BE2C (cell line): ENCODE results near the gene TMEM120B.
"Not testable (repeated sequence)": the region's sequence is repeated elsewhere in the genome, so short reads cannot be mapped to it uniquely, and the experiment has no call there.

Experiments
- DNase-seq: peaks from one replicate; pipeline ENCODE4 v3.0.0-alpha.2; 2020
- H3K27me3 ChIP-seq: fragments of 250-450 bp; sonication (Bioruptor Pico); 2 replicates; pipeline ENCODE4 v1.5.1; 2020; ENCODE audit warnings: mild to moderate bottlenecking
- H3K36me3 ChIP-seq: fragments of 250-450 bp; sonication (Bioruptor Pico); 2 replicates; pipeline ENCODE4 v1.5.1; 2020; ENCODE audit warnings: mild to moderate bottlenecking
- H3K4me1 ChIP-seq: fragments of 250-450 bp; sonication (Bioruptor Pico); 2 replicates; pipeline ENCODE4 v1.5.1; 2020
- H3K4me3 ChIP-seq: 2 replicates; pipeline ENCODE4 v1.5.1; 2011; ENCODE audit warnings: low read depth, low read length
- H3K9me3 ChIP-seq: fragments of 250-450 bp; sonication (Bioruptor Pico); 2 replicates; pipeline ENCODE4 v1.5.1; 2020
- TF ChIP-seq, protein P1 (sequence below): IDR thresholded peaks from 2 replicates; pipeline ENCODE4 v1.5.1; 2012; ENCODE audit warnings: mild to moderate bottlenecking, low read depth, low read length

Gene TMEM120B

DNA sequence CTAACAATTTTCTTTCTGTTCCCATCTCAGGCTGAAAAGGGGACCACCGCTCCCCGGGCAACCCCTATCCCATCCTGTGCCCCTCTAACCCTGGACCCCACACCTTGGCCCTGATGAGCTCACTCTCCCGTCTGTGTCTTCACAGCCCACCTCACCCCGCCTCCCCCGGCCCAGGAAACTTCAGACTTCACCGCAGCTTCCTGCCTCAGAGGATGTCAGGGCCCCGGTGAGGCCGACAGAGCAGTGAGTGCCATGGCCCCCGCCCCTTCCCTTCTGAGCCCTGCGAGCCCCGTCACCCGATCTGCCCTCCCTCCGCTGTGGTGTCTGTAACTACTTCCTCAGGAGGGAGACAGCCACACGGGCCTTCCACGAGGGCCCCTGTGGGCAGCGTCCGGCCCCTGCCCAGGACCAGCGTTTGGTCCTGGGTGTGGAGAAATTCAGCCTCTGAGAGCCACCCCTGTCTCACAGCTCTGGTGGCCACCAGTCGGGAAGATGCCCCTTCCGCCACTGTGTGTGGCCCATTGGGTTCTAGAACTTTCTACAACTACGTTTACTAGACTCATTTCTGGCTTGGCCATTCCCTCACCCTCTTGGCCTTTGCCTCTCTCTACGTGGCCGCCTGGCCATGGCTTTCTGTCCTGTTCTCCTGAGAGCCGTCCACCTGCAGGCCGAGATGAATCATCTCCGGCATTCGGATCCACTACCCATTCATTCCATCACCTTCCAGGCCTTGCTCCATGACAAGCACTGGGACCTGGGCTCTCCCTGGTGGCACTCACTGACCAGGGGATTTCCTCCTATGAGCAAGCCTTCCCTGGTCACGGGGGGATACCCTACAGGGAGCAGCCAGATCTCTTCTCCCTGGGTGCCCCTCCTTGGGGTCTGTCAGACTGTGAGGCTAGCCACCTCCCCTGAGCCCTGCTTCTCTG lies 77.5 kb downstream of the TMEM120B start:
- H3K27me3 ChIP-seq: no peaks in the 10 kb centered on the region
- peaks cover 1% of the 10 kb centered on the region for H3K4me1 ChIP-seq
- DNase-seq: peak; percentile 7
- TF ChIP-seq, protein P1, sequence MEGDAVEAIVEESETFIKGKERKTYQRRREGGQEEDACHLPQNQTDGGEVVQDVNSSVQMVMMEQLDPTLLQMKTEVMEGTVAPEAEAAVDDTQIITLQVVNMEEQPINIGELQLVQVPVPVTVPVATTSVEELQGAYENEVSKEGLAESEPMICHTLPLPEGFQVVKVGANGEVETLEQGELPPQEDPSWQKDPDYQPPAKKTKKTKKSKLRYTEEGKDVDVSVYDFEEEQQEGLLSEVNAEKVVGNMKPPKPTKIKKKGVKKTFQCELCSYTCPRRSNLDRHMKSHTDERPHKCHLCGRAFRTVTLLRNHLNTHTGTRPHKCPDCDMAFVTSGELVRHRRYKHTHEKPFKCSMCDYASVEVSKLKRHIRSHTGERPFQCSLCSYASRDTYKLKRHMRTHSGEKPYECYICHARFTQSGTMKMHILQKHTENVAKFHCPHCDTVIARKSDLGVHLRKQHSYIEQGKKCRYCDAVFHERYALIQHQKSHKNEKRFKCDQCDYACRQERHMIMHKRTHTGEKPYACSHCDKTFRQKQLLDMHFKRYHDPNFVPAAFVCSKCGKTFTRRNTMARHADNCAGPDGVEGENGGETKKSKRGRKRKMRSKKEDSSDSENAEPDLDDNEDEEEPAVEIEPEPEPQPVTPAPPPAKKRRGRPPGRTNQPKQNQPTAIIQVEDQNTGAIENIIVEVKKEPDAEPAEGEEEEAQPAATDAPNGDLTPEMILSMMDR: no peak
- H3K36me3 ChIP-seq: no peaks in the 10 kb centered on the region
- H3K9me3 ChIP-seq: no peaks in the 10 kb centered on the region
- H3K4me3 ChIP-seq: no peak overlapping the region

DNA sequence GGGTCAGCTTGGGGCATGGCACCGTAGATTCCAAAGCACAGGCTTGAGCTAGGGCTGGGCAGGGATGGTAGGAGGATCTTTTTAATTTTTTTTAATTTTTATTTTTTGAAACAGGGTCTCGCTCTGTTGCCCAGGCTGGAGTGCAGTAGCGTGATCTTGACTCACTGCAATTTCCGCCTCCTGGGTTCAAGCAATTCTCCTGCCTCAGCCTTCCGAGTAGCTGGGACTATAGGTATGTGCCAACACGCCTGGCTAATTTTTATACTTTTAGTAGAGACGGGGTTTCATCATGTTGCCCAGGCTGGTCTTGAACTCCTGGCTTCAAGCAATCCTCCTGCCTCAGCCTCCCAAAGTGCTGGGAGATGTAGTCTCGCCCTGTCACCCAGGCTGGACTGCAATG lies 78.2 kb downstream of the TMEM120B start:
- not testable (repeated sequence) for H3K4me3 ChIP-seq, H3K36me3 ChIP-seq, H3K27me3 ChIP-seq, H3K9me3 ChIP-seq, H3K4me1 ChIP-seq, DNase-seq

DNA sequence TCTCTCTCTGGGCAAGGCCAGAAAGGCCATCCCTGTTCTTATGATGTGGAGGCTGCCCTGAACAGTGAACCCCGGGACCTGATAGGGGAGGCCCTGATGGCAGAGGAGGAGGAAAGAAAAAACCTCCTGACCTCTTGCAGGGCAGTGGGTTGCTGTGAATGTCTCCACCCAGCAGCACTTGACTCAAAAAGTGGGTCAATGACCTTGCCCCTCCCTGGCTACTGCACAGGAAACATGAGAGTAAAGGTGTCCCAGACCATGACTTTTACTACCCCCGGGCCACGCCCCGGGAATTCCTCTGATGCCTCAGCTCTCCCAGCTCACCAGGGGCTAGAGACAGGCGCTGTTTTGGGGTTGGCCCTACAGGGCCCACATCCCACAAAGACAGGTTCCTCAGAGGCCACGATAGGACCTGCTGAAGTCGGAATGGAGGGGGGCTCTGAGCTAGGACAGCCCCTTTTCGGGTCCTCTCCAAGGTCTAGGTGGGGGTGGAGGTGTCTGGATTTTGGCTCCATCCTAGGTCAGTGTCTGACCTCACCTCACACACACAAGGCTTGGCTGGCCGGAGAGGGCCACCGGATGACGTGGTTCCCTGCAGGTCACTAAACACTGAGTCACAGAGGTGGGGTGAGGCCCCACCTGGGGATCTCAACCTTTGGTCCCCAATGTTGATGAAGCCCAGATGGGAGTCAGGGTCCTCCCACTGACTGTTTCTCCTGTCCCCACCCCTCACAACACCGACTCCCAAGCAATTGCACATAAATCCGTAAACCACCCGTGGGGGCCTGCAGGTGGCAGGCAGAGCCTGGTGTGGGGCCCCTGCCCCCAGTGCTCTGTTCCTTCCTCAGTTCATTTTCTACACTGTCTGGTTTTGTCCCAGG lies 79.4 kb downstream of the TMEM120B start:
- Histone ChIP-seq H3K9me3 (no peaks in the 10 kb centered on the region), H3K4me1 (peaks cover 10% of the 10 kb centered on the region), H3K27me3 (no peaks in the 10 kb centered on the region), H3K36me3 (peaks cover 14% of the 10 kb centered on the region), H3K4me3 (no peak overlapping the region)
- TF ChIP-seq, protein P1: 0 out of 2 replicates have a peak, but pooled peaks have one; percentile 3
- peak; percentile 4 for DNase-seq

DNA sequence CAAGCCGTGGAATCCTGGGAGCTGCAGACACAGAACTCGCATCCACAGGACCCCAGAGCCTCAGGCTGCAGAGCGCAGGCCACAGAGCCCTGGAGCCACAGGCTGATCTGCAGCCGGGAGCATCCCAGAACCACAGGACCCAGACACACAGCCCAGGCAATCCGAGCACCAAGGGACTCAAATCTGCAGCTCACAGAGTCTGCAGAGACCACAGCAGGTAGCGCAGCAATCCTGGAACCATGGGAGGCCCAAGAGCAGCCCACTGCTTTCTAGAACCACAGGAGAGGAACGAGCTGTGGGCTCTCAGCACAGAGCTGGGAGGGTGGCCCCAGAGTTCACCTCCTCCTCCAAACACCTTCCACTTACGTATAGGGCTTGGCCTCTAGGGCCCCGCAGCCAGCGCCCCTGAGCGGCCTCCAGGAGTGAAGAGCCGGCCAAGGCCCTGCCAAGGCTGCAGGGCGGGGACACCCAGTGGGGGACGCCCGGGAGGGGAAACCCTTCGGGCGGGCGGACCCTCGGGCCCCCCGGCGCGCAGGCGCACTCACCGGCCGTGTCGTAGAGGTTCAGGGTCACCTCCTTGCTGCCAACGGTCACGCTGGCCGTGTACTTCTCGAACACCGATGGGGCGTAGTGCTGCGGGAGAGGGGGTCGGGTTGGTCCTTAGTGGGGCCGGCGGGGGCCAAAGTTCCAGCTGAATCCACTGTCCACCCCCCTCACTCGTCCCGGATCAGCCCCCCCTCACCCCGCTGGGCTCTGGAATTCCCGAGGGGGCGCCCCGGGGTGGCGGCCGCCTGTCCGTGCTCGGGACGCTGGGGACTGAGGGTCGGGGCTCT lies 80.3 kb downstream of the TMEM120B start:
- TF ChIP-seq, protein P1: no peak
- H3K4me1 ChIP-seq: peaks cover 14% of the 10 kb centered on the region
- peaks cover 19% of the 10 kb centered on the region for H3K36me3 ChIP-seq
- H3K9me3 ChIP-seq: no peaks in the 10 kb centered on the region
- DNase-seq: peak; percentile 16
- peak overlapping the region; percentile 66 for H3K4me3 ChIP-seq
- H3K27me3 ChIP-seq: no peaks in the 10 kb centered on the region

DNA sequence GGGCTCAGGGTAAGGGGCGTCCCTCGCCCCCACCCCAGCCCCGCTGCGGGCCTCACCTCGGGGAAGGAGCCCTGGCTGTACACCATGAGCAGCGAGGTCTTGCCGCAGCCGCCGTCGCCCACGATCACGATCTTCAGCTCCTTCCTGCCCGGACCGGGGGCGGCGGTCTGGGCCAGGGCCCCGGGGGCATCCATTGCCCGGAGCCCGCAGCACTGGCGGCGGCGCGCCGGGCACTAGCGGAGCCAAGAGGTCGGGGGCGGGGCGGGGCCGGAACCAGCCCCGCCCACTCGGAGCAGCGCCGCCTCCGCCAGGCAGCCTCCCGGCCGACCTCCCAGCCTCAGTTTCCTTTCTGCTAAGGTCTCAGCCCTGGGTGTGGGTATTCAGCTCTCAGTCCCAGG lies 80.9 kb downstream of the TMEM120B start, which contains the start of gene RHOF:
TSS of gene RHOF (minus strand) at position 249 of the 398 bp plus-strand sequence. CDS start at position 194, 55 bp downstream.
- Histone ChIP-seq H3K4me3 (peak within 1 kb of the TSS; percentile 66), H3K9me3 (no peaks in the 10 kb centered on the region), H3K36me3 (peaks cover 20% of the 10 kb centered on the region), H3K4me1 (peaks cover 16% of the 10 kb centered on the region), H3K27me3 (no peaks in the 10 kb centered on the region)
- DNase-seq: peak; percentile 69
- TF ChIP-seq, protein P1: no peak
